ENCODE data around the gene GLE1. TPM values are rescaled to one million over a fixed set of nuclear protein-coding genes. Genes with fewer than 3 reads are reported as not detected.

GLE1 gene
- total RNA-seq, 1 experiment from 2014 or later = 19.0 TPM

GRCh38 chr9:128588581-128589233 is 84.2 kb downstream of the GLE1 start:
- no peak overlapping the region for H3K14ac ChIP-seq (ENCODE audit: insufficient read depth, low read length)
- no peaks in the 10 kb centered on the region for H4K20me1 ChIP-seq (ENCODE audit: control insufficient read depth, insufficient read depth, insufficient read length)
- no peak overlapping the region for H2BK15ac ChIP-seq (ENCODE audit: low read depth, low read length)
- H3K56ac ChIP-seq (ENCODE audit: insufficient read length, low read depth, low read length) = no peak overlapping the region
- no peak overlapping the region for H4K91ac ChIP-seq (ENCODE audit: insufficient read length, low read depth, low read length)
- H3K27ac ChIP-seq (ENCODE audit: insufficient read length, low read depth, low read length) = no peak overlapping the region
- H3K23ac ChIP-seq (ENCODE audit: insufficient read length, low read depth, low read length) = no peak overlapping the region
- H4K5ac ChIP-seq (ENCODE audit: insufficient read length, low read depth, low read length) = no peak overlapping the region
- no peak overlapping the region for H3K4ac ChIP-seq (ENCODE audit: low read depth, low read length)
- no peak for DNase-seq
- H3K4me2 ChIP-seq (ENCODE audit: insufficient read depth, insufficient read length, low read length) = no peak overlapping the region
- Mint-ChIP-seq H3K9me3 (no peaks in the 10 kb centered on the region), H3K27ac (peak overlapping the region in 2 of 3 experiments; percentile 14 to 65; a peak in 2 of 7 replicates), H3K4me3 (no peak overlapping the region), H3K27me3 (ENCODE audit: low read depth) (no peaks in the 10 kb centered on the region; the same call in 1 of the 2 replicates), H3K4me1 (no peaks in the 10 kb centered on the region), H3K36me3 (ENCODE audit: insufficient read depth in 1 of 3, low read depth in 3 of 3) (peaks cover 60 to 93% (median 87%) of the 10 kb centered on the region in 3 experiments)
- H3T11ph ChIP-seq (ENCODE audit: low read length) = no peak overlapping the region
- no peak overlapping the region for H2AFZ ChIP-seq (ENCODE audit: low read length)
- no CpG with 5 or more reads among the region's 11 CpGs for WGBS (ENCODE audit: extremely low coverage, insufficient read length, low lambda C conversion rate)
- TF ChIP-seq, protein P1, sequence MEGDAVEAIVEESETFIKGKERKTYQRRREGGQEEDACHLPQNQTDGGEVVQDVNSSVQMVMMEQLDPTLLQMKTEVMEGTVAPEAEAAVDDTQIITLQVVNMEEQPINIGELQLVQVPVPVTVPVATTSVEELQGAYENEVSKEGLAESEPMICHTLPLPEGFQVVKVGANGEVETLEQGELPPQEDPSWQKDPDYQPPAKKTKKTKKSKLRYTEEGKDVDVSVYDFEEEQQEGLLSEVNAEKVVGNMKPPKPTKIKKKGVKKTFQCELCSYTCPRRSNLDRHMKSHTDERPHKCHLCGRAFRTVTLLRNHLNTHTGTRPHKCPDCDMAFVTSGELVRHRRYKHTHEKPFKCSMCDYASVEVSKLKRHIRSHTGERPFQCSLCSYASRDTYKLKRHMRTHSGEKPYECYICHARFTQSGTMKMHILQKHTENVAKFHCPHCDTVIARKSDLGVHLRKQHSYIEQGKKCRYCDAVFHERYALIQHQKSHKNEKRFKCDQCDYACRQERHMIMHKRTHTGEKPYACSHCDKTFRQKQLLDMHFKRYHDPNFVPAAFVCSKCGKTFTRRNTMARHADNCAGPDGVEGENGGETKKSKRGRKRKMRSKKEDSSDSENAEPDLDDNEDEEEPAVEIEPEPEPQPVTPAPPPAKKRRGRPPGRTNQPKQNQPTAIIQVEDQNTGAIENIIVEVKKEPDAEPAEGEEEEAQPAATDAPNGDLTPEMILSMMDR (conservative IDR thresholded peaks at IDR 0.05) = no peak
- H3K18ac ChIP-seq (ENCODE audit: insufficient read length, low read depth, low read length) = no peak overlapping the region
- H2BK5ac ChIP-seq (ENCODE audit: insufficient read length, low read length) = no peak overlapping the region
- H4K8ac ChIP-seq (replicated peaks; ENCODE audit: insufficient read length, low read depth, low read length) = no peak overlapping the region
- no peak overlapping the region for H2BK20ac ChIP-seq (ENCODE audit: low read depth, low read length, poor library complexity, severe bottlenecking)
- no peak overlapping the region for H2BK12ac ChIP-seq (ENCODE audit: insufficient read length, low read depth, low read length)
- H3K9me3 ChIP-seq (ENCODE audit: control insufficient read depth, low read depth, low read length) = no peaks in the 10 kb centered on the region
- H2AK5ac ChIP-seq (ENCODE audit: insufficient read length, low read length) = no peak overlapping the region
- H3K27me3 ChIP-seq (ENCODE audit: insufficient read depth, low read length) = no peaks in the 10 kb centered on the region
- no peaks in the 10 kb centered on the region for H3K23me2 ChIP-seq (ENCODE audit: insufficient read length, low read depth, low read length, poor library complexity, severe bottlenecking)
- H2BK120ac ChIP-seq (ENCODE audit: low read depth, low read length, poor library complexity, severe bottlenecking) = no peak overlapping the region
- no peak overlapping the region for H3K9ac ChIP-seq (ENCODE audit: extremely low read depth, insufficient read length, low read length)
- no peaks in the 10 kb centered on the region for H3K79me2 ChIP-seq (ENCODE audit: insufficient read depth, low read length)
- no peaks in the 10 kb centered on the region for H3K79me1 ChIP-seq (ENCODE audit: insufficient read depth, low read depth, low read length, poor library complexity, severe bottlenecking)
- no peaks in the 10 kb centered on the region for H3K4me1 ChIP-seq (ENCODE audit: insufficient read depth, low read length)

Other genes with a start within 250 kb of the GLE1 start
- 44.2 and 51.0 TPM in 2 replicates for gene GOLGA2, start 228.7 kb upstream of the GLE1 start, total RNA-seq (2021)
- 25.0 and 25.6 TPM in 2 replicates for gene SWI5, start 228.4 kb upstream of the GLE1 start, total RNA-seq (2021)
- 38.3 and 39.8 TPM in 2 replicates for gene TRUB2, start 182.3 kb upstream of the GLE1 start, total RNA-seq (2021)
- 34.8 and 38.4 TPM in 2 replicates for gene COQ4, start 181.9 kb upstream of the GLE1 start, total RNA-seq (2021)
- gene SLC27A4, start 164.2 kb upstream of the GLE1 start, total RNA-seq (2021) = 17.0 and 17.2 TPM in 2 replicates
- gene URM1, start 133.3 kb upstream of the GLE1 start, total RNA-seq (2021) = 46.1 and 46.6 TPM in 2 replicates
- gene CERCAM, start 83.9 kb upstream of the GLE1 start, total RNA-seq (2021) = 5.4 and 5.9 TPM in 2 replicates
- 15.7 and 16.7 TPM in 2 replicates for gene ODF2, start 48.7 kb upstream of the GLE1 start, total RNA-seq (2021)
- 210 and 213 TPM in 2 replicates for gene SPTAN1, start 47.9 kb downstream of the GLE1 start, total RNA-seq (2021)
- 58.6 and 62.2 TPM in 2 replicates for gene DYNC2I2, start 152.1 kb downstream of the GLE1 start, total RNA-seq (2021)
- gene SET, start 184.5 kb downstream of the GLE1 start, total RNA-seq (2021) = 1,148 and 1,158 TPM in 2 replicates
- gene PKN3, start 197.8 kb downstream of the GLE1 start, total RNA-seq (2021) = 23.8 and 25.0 TPM in 2 replicates
- 42.8 and 45.8 TPM in 2 replicates for gene ZDHHC12, start 219.4 kb downstream of the GLE1 start, total RNA-seq (2021)

Data from H9 (cell line).